ENCODE measurements around the gene FGF23.

Gene FGF23

GRCh38 chr12:4355156-4356040 is 24.1 kb downstream of the FGF23 start:
- TF ChIP-seq, protein P1, sequence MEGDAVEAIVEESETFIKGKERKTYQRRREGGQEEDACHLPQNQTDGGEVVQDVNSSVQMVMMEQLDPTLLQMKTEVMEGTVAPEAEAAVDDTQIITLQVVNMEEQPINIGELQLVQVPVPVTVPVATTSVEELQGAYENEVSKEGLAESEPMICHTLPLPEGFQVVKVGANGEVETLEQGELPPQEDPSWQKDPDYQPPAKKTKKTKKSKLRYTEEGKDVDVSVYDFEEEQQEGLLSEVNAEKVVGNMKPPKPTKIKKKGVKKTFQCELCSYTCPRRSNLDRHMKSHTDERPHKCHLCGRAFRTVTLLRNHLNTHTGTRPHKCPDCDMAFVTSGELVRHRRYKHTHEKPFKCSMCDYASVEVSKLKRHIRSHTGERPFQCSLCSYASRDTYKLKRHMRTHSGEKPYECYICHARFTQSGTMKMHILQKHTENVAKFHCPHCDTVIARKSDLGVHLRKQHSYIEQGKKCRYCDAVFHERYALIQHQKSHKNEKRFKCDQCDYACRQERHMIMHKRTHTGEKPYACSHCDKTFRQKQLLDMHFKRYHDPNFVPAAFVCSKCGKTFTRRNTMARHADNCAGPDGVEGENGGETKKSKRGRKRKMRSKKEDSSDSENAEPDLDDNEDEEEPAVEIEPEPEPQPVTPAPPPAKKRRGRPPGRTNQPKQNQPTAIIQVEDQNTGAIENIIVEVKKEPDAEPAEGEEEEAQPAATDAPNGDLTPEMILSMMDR (conservative IDR thresholded peaks at IDR 0.05; ENCODE audit: low read depth) = no peak
- ChIA-PET POLR2A (ENCODE audit: low non-redundant PET) (interaction anchor here (0.7 kb wide), 1 partner anchor 947 kb away, joined by 7 read pairs; no protein-coding TSS in a partner anchor), CTCF (interaction anchor here (0.7 to 1.2 kb wide), 2 partner anchors 9 to 491 kb away, joined by 3 to 5 read pairs; no protein-coding TSS in a partner anchor)
- no peak overlapping the region for H3K27ac ChIP-seq
- no peak for DNase-seq (ENCODE audit: low spot score)

GRCh38 chr12:4353785-4354208 is 25.7 kb downstream of the FGF23 start:
- peak; percentile 43 for DNase-seq (ENCODE audit: low spot score)
- no peak overlapping the region for H3K27ac ChIP-seq
- TF ChIP-seq, protein P1 (conservative IDR thresholded peaks at IDR 0.05; ENCODE audit: low read depth) = peak; percentile 40
- ChIA-PET CTCF (interaction anchor here (0.5 to 0.8 kb wide), 5 partner anchors 14 to 414 kb away, joined by 3 to 5 read pairs (median 3); no protein-coding TSS in a partner anchor), POLR2A (ENCODE audit: low non-redundant PET) (no interaction called here)

GRCh38 chr12:4346931-4347330 is 32.6 kb downstream of the FGF23 start:
- no peak for DNase-seq (ENCODE audit: low spot score)
- POLR2A ChIA-PET (ENCODE audit: low non-redundant PET) = no interaction called here
- no peak overlapping the region for H3K27ac ChIP-seq
- TF ChIP-seq, protein P1 (conservative IDR thresholded peaks at IDR 0.05; ENCODE audit: low read depth) = no peak
- CTCF ChIA-PET = no interaction called here

- TF ChIP-seq, protein P1 (conservative IDR thresholded peaks at IDR 0.05; ENCODE audit: low read depth) = no peak
- no peak for DNase-seq (ENCODE audit: low spot score)
- no peak overlapping the region for H3K27ac ChIP-seq
- CTCF ChIA-PET = no interaction called here
- POLR2A ChIA-PET (ENCODE audit: low non-redundant PET) = no interaction called here
Observed at GRCh38 chr12:4331842-4332241, 47.7 kb downstream of the FGF23 start.

- ChIA-PET POLR2A (ENCODE audit: low non-redundant PET) (no interaction called here), CTCF (no interaction called here)
- no peak for DNase-seq (ENCODE audit: low spot score)
- H3K27ac ChIP-seq = no peak overlapping the region
- TF ChIP-seq, protein P1 (conservative IDR thresholded peaks at IDR 0.05; ENCODE audit: low read depth) = no peak
Observed at GRCh38 chr12:4331221-4331620, 48.3 kb downstream of the FGF23 start.

- ChIA-PET POLR2A (ENCODE audit: low non-redundant PET) (no interaction called here), CTCF (no interaction called here)
- DNase-seq (ENCODE audit: low spot score) = no peak
- H3K27ac ChIP-seq = no peak overlapping the region
- TF ChIP-seq, protein P1 (conservative IDR thresholded peaks at IDR 0.05; ENCODE audit: low read depth) = no peak
Observed at GRCh38 chr12:4330203-4330602, 49.3 kb downstream of the FGF23 start.

All from RWPE1 (cell line).